HL-60 (cell line): ENCODE results near the gene ADCYAP1R1.

Experiments used
- CTCF ChIP-seq: IDR thresholded peaks from one replicate; pipeline ENCODE4 v1.5.1; 2011; ENCODE audit warnings: low read length, control low read depth, inconsistent platforms; ENCODE audit not compliant: insufficient read depth
- POLR2AphosphoS5 ChIP-seq: IDR thresholded peaks from 2 replicates; pipeline ENCODE4 v1.6.1; 2012; ENCODE audit warnings: low read depth
- SPI1 ChIP-seq: IDR thresholded peaks from 2 replicates; pipeline ENCODE4 v1.6.1; 2012; ENCODE audit warnings: low read depth, mild to moderate bottlenecking, borderline replicate concordance

GRCh38 chr7:31133497-31133896 is 81.4 kb downstream of the ADCYAP1R1 start:
- no peak for TF ChIP-seq SPI1
- TF ChIP-seq CTCF, result no peak
- no peak for TF ChIP-seq POLR2AphosphoS5
